GM12878 (cell line): ENCODE measurements around the gene NHSL1.

Experiments used
- CTCF ChIP-seq, 3 experiments: IDR thresholded peaks in 2 of 3; conservative IDR thresholded peaks in 1 of 3; 2 replicates each; pipeline ENCODE4 v1.5.1; 2011; ENCODE audit warnings: low read depth in 3 of 3, low read length in 3 of 3, mild to moderate bottlenecking in 3 of 3, control low read depth in 2 of 3, moderate library complexity in 2 of 3, inconsistent platforms in 1 of 3, mixed read lengths in 1 of 3; ENCODE audit not compliant: control insufficient read depth in 2 of 3, insufficient read depth in 1 of 3; ENCODE audit errors: extremely low read depth in 1 of 3
- SIX5 ChIP-seq: IDR thresholded peaks from 2 replicates; pipeline ENCODE4 v1.6.1; 2011; ENCODE audit warnings: mild to moderate bottlenecking, low read depth, low read length, moderate library complexity; ENCODE audit not compliant: severe bottlenecking
- ZBTB4 ChIP-seq: fragments of 450-650 bp; formaldehyde crosslinking; IDR thresholded peaks from 2 replicates; pipeline ENCODE4 v1.4.0; 2022; ENCODE audit warnings: mild to moderate bottlenecking, moderate library complexity
- TF ChIP-seq, protein P1 (sequence below): fragments of 450-650 bp; IDR thresholded peaks from 2 replicates; pipeline ENCODE4 v1.6.1; 2014; ENCODE audit warnings: mild to moderate bottlenecking

- TF ChIP-seq CTCF (IDR thresholded peaks at IDR 0.05 in 2 of 3, conservative IDR thresholded peaks at IDR 0.05 in 1 of 3; ENCODE audit: control insufficient read depth in 2 of 3, extremely low read depth in 1 of 3, insufficient read depth in 1 of 3, low read depth in 3 of 3, low read length in 3 of 3) = no peak
- TF ChIP-seq ZBTB4 (CRISPR knock-in tag) = no peak
- TF ChIP-seq, protein P1, sequence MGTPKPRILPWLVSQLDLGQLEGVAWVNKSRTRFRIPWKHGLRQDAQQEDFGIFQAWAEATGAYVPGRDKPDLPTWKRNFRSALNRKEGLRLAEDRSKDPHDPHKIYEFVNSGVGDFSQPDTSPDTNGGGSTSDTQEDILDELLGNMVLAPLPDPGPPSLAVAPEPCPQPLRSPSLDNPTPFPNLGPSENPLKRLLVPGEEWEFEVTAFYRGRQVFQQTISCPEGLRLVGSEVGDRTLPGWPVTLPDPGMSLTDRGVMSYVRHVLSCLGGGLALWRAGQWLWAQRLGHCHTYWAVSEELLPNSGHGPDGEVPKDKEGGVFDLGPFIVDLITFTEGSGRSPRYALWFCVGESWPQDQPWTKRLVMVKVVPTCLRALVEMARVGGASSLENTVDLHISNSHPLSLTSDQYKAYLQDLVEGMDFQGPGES = no peak
- TF ChIP-seq SIX5 = no peak
Measured at GRCh38 chr6:138393871-138394783, 105.2 kb downstream of the NHSL1 start.
